ENCODE measurements around the gene PDE8B.

PDE8B gene

GRCh38 chr5:77210091-77210963, at the start of gene PDE8B:
TSS of gene PDE8B (plus strand) at chr5:77210680. CDS start at chr5:77210926, 246 bp downstream.
- no peak for TF ChIP-seq CTCF (IDR thresholded peaks at IDR 0.05; ENCODE audit: extremely low read depth, missing control alignments)
- DNase-seq (ENCODE audit: low spot score): peak; percentile 57

- no peak for DNase-seq (ENCODE audit: low spot score)
- no peak for TF ChIP-seq CTCF (IDR thresholded peaks at IDR 0.05; ENCODE audit: extremely low read depth, missing control alignments)
Observed at GRCh38 chr5:77163453-77163852, 47.0 kb upstream of the PDE8B start.

DNA sequence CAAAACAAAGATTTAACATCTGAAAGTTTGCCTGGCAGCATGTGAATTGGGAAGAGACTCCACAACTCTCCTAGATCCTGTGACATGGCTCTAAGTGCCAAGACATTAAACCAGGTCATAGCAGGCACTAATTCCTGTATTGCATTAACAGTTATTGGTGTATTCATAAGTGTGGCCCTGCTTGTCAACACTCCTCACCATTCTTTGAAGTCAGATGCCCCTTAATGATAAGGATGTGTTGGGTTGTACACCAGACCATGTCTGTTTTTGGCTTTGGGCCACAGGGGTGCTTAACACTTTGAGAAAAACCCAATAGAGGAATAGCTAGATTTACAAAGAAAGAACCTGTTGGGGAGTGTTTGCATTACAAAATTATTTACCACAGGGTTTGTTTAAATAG, 43.4 kb upstream of the PDE8B start:
- DNase-seq (ENCODE audit: low spot score): no peak
- no peak for TF ChIP-seq CTCF (IDR thresholded peaks at IDR 0.05; ENCODE audit: extremely low read depth, missing control alignments)

DNA sequence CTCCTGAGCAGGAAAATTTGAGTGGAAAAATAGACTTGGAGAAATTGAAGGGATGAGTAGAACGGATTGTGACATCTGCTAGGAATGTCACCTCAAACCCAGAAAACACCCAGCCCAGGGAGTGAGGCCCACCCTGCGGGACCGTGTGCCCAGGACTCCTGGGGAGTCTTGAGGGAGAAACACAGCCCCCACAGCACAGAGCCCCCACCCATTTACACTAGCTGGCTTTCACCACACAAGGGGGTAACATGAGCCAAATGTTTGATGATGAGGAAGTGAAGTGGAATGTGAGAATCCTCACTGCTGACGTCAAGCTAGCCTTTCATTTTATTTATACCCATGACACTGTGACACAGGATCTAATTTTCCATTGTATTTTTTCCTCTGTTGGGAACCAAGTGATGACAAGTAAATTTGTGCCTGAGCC, 42.8 kb upstream of the PDE8B start:
- DNase-seq (ENCODE audit: low spot score): no peak
- no peak for TF ChIP-seq CTCF (IDR thresholded peaks at IDR 0.05; ENCODE audit: extremely low read depth, missing control alignments)

DNA sequence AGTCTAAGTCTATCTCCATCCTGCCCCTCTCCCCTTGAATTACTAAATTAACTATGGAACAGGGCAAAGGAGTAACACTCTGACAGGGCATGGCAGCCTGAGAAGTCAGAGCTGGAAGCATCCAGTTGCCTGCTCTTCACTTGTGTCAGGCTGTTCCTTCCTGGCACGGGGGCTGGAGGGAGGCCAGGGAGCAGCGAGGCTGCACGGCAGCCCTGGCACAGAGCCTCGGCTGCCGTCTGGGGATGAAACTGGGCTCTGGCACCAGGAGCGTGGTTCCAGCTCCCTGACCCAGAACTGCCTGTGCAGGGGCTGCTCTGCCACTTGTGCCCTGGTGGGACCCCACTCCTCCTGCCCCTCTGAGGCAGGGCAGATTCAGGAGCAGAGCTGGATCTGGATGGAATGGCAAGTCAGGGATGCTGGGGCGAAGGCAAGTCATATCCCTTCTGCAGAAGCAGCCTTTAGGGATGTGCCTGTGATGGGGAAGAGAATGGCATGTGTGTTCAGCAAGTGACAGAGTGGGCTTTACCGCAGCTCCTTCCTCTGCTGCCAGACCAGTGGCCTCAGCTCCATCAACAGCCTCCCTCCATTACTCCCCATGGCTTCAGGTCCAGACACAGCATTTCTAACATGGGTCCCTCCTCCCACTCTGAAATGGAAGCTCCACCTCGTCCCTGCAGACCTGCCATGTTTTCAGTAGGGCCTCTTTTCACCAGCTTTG, 42.2 kb upstream of the PDE8B start:
- no peak for DNase-seq (ENCODE audit: low spot score)
- no peak for TF ChIP-seq CTCF (IDR thresholded peaks at IDR 0.05; ENCODE audit: extremely low read depth, missing control alignments)

- no peak for DNase-seq (ENCODE audit: low spot score)
- no peak for TF ChIP-seq CTCF (IDR thresholded peaks at IDR 0.05; ENCODE audit: extremely low read depth, missing control alignments)
Observed at GRCh38 chr5:77168879-77169244, 41.6 kb upstream of the PDE8B start.

DNA sequence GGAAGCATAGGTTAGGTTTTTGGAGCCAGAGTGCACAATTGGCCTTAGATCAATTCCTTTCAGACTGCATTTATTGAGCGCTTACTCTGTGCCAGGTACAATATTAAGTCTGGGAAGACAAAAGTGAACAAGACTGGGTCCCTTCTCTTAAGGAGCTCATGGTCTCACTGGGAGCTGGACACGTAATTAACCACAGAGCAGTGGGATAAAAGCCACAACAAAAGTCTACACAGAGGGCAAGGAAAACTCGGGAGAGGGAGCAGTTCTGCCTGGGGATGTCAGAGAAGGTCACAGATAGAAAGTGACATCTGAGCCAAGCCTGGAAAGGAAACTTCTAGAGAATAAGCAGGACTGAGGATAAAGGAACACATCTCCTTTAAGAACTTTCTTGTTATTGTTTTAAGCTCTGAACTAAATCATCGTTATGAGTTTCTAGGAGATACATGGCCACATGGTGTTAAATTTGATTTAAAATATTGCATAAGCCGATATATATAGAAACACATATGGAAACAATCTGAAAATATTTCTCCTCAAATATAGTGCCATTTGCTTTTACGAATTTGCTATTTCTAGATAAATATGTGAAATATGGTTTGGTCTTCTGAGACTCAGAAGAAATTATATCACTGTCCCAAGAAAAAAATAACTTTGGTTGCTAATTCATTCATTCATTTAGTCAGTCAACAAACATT, 40.1 kb upstream of the PDE8B start:
- TF ChIP-seq CTCF (IDR thresholded peaks at IDR 0.05; ENCODE audit: extremely low read depth, missing control alignments): no peak

More for the DNA sequence above, 40.1 kb upstream of the PDE8B start:
- DNase-seq (ENCODE audit: low spot score): no peak
